HEK293 (cell line): ENCODE results near the gene TMEM143.

ENCODE experiments used
- BCL11A ChIP-seq: fragments of 450-650 bp; formaldehyde crosslinking; IDR thresholded peaks from 2 replicates; pipeline ENCODE4 v1.5.1; 2016; ENCODE audit warnings: low read depth, missing biosample characterization, missing genetic modification characterization
- CTCF ChIP-seq: fragments of 450-650 bp; formaldehyde crosslinking; IDR thresholded peaks from 2 replicates; pipeline ENCODE4 v1.5.1; 2016; ENCODE audit warnings: missing biosample characterization, missing genetic modification characterization
- GLIS1 ChIP-seq: fragments of 450-650 bp; formaldehyde crosslinking; IDR thresholded peaks from 2 replicates; pipeline ENCODE4 v1.5.1; 2016; ENCODE audit warnings: missing biosample characterization, missing genetic modification characterization
- IKZF3 ChIP-seq: fragments of 450-650 bp; IDR thresholded peaks from 2 replicates; pipeline ENCODE4 v1.5.0; 2018; ENCODE audit warnings: missing biosample characterization, mild to moderate bottlenecking, missing genetic modification characterization, moderate library complexity
- KLF9 ChIP-seq: fragments of 450-650 bp; formaldehyde crosslinking; IDR thresholded peaks from 2 replicates; pipeline ENCODE4 v1.5.1; 2016; ENCODE audit warnings: missing biosample characterization, missing genetic modification characterization, low read depth
- OSR2 ChIP-seq: fragments of 450-650 bp; formaldehyde crosslinking; IDR thresholded peaks from 2 replicates; pipeline ENCODE4 v1.5.1; 2016; ENCODE audit warnings: missing biosample characterization, missing genetic modification characterization
- PATZ1 ChIP-seq: fragments of 450-650 bp; formaldehyde crosslinking; IDR thresholded peaks from 2 replicates; pipeline ENCODE4 v1.5.1; 2016; ENCODE audit warnings: missing biosample characterization, missing genetic modification characterization
- WT1 ChIP-seq: fragments of 450-650 bp; formaldehyde crosslinking; IDR thresholded peaks from 2 replicates; pipeline ENCODE4 v1.5.1; 2016; ENCODE audit warnings: missing biosample characterization, missing genetic modification characterization
- ZBTB17 ChIP-seq: fragments of 450-650 bp; formaldehyde crosslinking; IDR thresholded peaks from 2 replicates; pipeline ENCODE4 v1.5.1; 2016; ENCODE audit warnings: missing biosample characterization, missing genetic modification characterization
- ZBTB44 ChIP-seq: fragments of 450-650 bp; IDR thresholded peaks from 2 replicates; pipeline ENCODE4 v1.5.1; 2018; ENCODE audit warnings: missing biosample characterization, mild to moderate bottlenecking, missing genetic modification characterization
- ZEB2 ChIP-seq: fragments of 450-650 bp; formaldehyde crosslinking; IDR thresholded peaks from 2 replicates; pipeline ENCODE4 v1.5.1; 2016; ENCODE audit warnings: missing biosample characterization, missing genetic modification characterization
- ZFP69B ChIP-seq: fragments of 450-650 bp; formaldehyde crosslinking; IDR thresholded peaks from 2 replicates; pipeline ENCODE4 v1.5.1; 2016; ENCODE audit warnings: missing biosample characterization, missing genetic modification characterization
- ZIC2 ChIP-seq: fragments of 450-650 bp; formaldehyde crosslinking; IDR thresholded peaks from 2 replicates; pipeline ENCODE4 v1.5.1; 2016; ENCODE audit warnings: missing biosample characterization, missing genetic modification characterization
- ZNF121 ChIP-seq: fragments of 450-650 bp; formaldehyde crosslinking; IDR thresholded peaks from 2 replicates; pipeline ENCODE4 v1.5.1; 2016; ENCODE audit warnings: missing biosample characterization, missing genetic modification characterization
- ZNF157 ChIP-seq: fragments of 450-650 bp; formaldehyde crosslinking; IDR thresholded peaks from 2 replicates; pipeline ENCODE4 v1.5.1; 2016; ENCODE audit warnings: missing biosample characterization, missing genetic modification characterization
- ZNF24 ChIP-seq: fragments of 450-650 bp; formaldehyde crosslinking; IDR thresholded peaks from 2 replicates; pipeline ENCODE4 v1.5.1; 2016; ENCODE audit warnings: missing biosample characterization, missing genetic modification characterization
- ZNF324 ChIP-seq: fragments of 450-650 bp; formaldehyde crosslinking; IDR thresholded peaks from 2 replicates; pipeline ENCODE4 v1.5.1; 2016; ENCODE audit warnings: missing biosample characterization, missing genetic modification characterization
- ZNF501 ChIP-seq: fragments of 450-650 bp; formaldehyde crosslinking; IDR thresholded peaks from 2 replicates; pipeline ENCODE4 v1.5.1; 2016; ENCODE audit warnings: missing biosample characterization, missing genetic modification characterization
- ZNF561 ChIP-seq: fragments of 450-650 bp; IDR thresholded peaks from 2 replicates; pipeline ENCODE4 v1.5.1; 2018; ENCODE audit warnings: missing biosample characterization, missing genetic modification characterization, borderline replicate concordance
- ZNF660 ChIP-seq: fragments of 450-650 bp; IDR thresholded peaks from 2 replicates; pipeline ENCODE4 v1.5.1; 2018; ENCODE audit warnings: missing biosample characterization, mild to moderate bottlenecking, missing genetic modification characterization
- TF ChIP-seq, protein P1 (sequence below): fragments of 450-650 bp; formaldehyde crosslinking; conservative IDR thresholded peaks from 2 replicates; pipeline ENCODE4 v1.5.1; 2016; ENCODE audit warnings: low read depth, missing biosample characterization, missing genetic modification characterization
- TF ChIP-seq, protein P2 (sequence below): fragments of 450-650 bp; formaldehyde crosslinking; IDR thresholded peaks from 2 replicates; pipeline ENCODE4 v1.5.1; 2016; ENCODE audit warnings: missing biosample characterization, missing genetic modification characterization

The TMEM143 gene

DNA sequence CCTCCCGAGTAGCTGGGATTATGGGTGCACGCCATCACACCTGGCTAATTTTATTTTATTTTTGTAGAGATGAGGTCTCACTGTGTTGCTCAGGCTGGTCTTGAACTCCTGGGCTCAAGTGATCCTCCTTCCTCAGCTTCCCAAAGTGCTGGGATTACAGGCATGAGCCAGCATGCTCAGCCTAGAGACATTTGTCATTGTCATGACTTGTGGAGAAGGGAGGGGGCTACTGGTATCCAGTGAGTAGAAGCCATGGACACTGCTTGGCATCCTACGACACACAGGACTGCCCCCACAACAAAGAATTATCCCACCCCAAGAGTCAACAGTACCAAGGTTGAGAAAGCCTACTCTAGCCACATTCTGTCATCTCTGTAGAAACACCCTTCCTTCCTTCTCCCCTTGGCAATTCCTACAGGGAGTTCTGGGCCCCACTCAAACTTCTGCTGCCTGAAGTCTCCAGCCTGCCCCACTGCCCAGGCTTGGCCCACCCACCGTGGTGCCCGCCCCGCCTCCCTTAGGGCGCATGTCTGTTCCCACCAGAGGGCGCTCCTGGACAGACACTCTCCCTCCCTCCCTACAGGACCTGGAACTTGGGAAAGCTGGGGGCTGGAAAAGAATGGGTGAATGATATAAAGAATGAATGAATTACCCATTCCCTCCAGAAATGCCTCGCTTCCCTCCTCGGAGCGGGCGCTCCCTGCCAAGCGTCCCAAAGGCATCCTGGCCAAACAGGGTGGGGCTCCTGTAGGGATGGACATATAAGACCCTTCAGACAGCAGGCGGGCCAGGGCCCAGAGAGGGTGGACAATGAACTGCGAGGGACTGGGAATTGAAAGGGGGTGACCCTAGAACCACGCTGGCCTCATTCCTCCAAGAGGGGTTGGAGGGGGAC, 43.8 kb downstream of the TMEM143 start (continued):
- TF ChIP-seq, protein P1, sequence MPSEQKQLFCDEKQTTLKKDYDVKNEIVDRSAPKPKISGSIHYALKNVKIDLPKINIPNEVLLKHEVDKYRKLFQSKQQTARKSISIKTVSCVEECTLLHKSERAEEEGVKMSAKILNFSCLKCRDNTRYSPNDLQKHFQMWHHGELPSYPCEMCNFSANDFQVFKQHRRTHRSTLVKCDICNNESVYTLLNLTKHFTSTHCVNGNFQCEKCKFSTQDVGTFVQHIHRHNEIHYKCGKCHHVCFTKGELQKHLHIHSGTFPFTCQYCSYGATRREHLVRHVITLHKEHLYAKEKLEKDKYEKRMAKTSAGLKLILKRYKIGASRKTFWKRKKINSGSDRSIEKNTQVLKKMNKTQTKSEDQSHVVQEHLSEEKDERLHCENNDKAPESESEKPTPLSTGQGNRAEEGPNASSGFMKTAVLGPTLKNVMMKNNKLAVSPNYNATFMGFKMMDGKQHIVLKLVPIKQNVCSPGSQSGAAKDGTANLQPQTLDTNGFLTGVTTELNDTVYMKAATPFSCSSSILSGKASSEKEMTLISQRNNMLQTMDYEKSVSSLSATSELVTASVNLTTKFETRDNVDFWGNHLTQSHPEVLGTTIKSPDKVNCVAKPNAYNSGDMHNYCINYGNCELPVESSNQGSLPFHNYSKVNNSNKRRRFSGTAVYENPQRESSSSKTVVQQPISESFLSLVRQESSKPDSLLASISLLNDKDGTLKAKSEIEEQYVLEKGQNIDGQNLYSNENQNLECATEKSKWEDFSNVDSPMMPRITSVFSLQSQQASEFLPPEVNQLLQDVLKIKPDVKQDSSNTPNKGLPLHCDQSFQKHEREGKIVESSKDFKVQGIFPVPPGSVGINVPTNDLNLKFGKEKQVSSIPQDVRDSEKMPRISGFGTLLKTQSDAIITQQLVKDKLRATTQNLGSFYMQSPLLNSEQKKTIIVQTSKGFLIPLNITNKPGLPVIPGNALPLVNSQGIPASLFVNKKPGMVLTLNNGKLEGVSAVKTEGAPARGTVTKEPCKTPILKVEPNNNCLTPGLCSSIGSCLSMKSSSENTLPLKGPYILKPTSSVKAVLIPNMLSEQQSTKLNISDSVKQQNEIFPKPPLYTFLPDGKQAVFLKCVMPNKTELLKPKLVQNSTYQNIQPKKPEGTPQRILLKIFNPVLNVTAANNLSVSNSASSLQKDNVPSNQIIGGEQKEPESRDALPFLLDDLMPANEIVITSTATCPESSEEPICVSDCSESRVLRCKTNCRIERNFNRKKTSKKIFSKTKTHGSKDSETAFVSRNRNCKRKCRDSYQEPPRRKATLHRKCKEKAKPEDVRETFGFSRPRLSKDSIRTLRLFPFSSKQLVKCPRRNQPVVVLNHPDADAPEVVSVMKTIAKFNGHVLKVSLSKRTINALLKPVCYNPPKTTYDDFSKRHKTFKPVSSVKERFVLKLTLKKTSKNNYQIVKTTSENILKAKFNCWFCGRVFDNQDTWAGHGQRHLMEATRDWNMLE, result no peak
- 0 out of 2 replicates have a peak, but pooled peaks have one; percentile 20 for TF ChIP-seq ZBTB44 (tag by site-specific recombination)
- no peak for TF ChIP-seq ZNF324
- TF ChIP-seq KLF9, result peak; percentile 78
- peak; percentile 84 for TF ChIP-seq PATZ1 (tag by site-specific recombination)
- peak; percentile 90 for TF ChIP-seq ZFP69B
- no peak for TF ChIP-seq BCL11A (tag by site-specific recombination)
- TF ChIP-seq ZBTB17 (tag by site-specific recombination), result no peak
- TF ChIP-seq WT1, result no peak
- 0 out of 2 replicates have a peak, but pooled peaks have one; percentile 13 for TF ChIP-seq ZEB2
- TF ChIP-seq ZNF561, result 0 out of 2 replicates have a peak, but pooled peaks have one; percentile 28
- TF ChIP-seq ZIC2 (tag by site-specific recombination), result 0 out of 2 replicates have a peak, but pooled peaks have one; percentile 10
- TF ChIP-seq ZNF501 (tag by site-specific recombination), result peak; percentile 62; the same call in 1 of the 2 replicates
- no peak for TF ChIP-seq ZNF121 (tag by site-specific recombination)
- peak; percentile 72 for TF ChIP-seq CTCF (tag by site-specific recombination)
- peak; percentile 28; the same call in 1 of the 2 replicates for TF ChIP-seq ZNF660 (tag by site-specific recombination)
- TF ChIP-seq, protein P2, sequence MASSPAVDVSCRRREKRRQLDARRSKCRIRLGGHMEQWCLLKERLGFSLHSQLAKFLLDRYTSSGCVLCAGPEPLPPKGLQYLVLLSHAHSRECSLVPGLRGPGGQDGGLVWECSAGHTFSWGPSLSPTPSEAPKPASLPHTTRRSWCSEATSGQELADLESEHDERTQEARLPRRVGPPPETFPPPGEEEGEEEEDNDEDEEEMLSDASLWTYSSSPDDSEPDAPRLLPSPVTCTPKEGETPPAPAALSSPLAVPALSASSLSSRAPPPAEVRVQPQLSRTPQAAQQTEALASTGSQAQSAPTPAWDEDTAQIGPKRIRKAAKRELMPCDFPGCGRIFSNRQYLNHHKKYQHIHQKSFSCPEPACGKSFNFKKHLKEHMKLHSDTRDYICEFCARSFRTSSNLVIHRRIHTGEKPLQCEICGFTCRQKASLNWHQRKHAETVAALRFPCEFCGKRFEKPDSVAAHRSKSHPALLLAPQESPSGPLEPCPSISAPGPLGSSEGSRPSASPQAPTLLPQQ (tag by site-specific recombination), result peak; percentile 97
- TF ChIP-seq ZNF157 (tag by site-specific recombination), result no peak
- TF ChIP-seq ZNF24 (tag by site-specific recombination), result peak; percentile 88
- TF ChIP-seq OSR2, result no peak
- TF ChIP-seq GLIS1 (tag by site-specific recombination), result peak; percentile 59
- peak; percentile 94 for TF ChIP-seq IKZF3 (tag by site-specific recombination)
